DND-41 (cell line): ENCODE results near the gene MCUR1.
"Not testable (repeated sequence)": the region's sequence is repeated elsewhere in the genome, so short reads cannot be mapped to it uniquely, and the experiment has no call there.

Experiments
- ATAC-seq: fragments of 200-7000 bp; cut with Tn5 transposase; 3 replicates; pipeline ENCODE4 v1.9.1; 2021; ENCODE audit warnings: low read depth; ENCODE audit not compliant: insufficient read depth
- DNase-seq: peaks from one replicate; pipeline ENCODE4 v3.0.0-alpha.2; 2020
- H2AFZ ChIP-seq: 2 replicates; pipeline ENCODE4 v1.6.0; 2012; ENCODE audit warnings: low read depth, low read length
- H3K27ac ChIP-seq: 2 replicates; pipeline ENCODE4 v1.5.1; 2012; ENCODE audit warnings: low read length, inconsistent platforms
- H3K27me3 ChIP-seq: fragments of 200-600 bp; sonication (generic); 2 replicates; pipeline ENCODE4 v1.6.0; 2012; ENCODE audit warnings: low read length, mild to moderate bottlenecking, inconsistent platforms; ENCODE audit not compliant: insufficient read depth, poor library complexity
- H3K36me3 ChIP-seq: 2 replicates; pipeline ENCODE4 v1.5.1; 2012; ENCODE audit warnings: low read length, inconsistent platforms; ENCODE audit not compliant: insufficient read depth
- H3K4me1 ChIP-seq: 2 replicates; pipeline ENCODE4 v1.5.1; 2012; ENCODE audit warnings: mild to moderate bottlenecking, low read length; ENCODE audit not compliant: insufficient read depth
- H3K4me2 ChIP-seq: 2 replicates; pipeline ENCODE4 v1.6.0; 2012; ENCODE audit warnings: mild to moderate bottlenecking, moderate library complexity, low read length, inconsistent platforms; ENCODE audit not compliant: insufficient read depth
- H3K4me3 ChIP-seq, 2 experiments: fragments of 200-600 bp in 1 of 2; shearing (Covaris generic) in 1 of 2; 2 replicates each; pipeline ENCODE4 v1.5.1; 2012 to 2016; ENCODE audit warnings: inconsistent platforms in 2 of 2, low read length in 2 of 2, mild to moderate bottlenecking in 2 of 2, low read depth in 1 of 2, moderate library complexity in 1 of 2
- H3K79me2 ChIP-seq: 2 replicates; pipeline ENCODE4 v1.6.0; 2012; ENCODE audit warnings: low read length, inconsistent platforms; ENCODE audit not compliant: insufficient read depth
- H3K9ac ChIP-seq: 2 replicates; pipeline ENCODE4 v1.6.0; 2012; ENCODE audit warnings: low read depth, mild to moderate bottlenecking, inconsistent platforms, low read length, moderate library complexity
- H3K9me3 ChIP-seq: 2 replicates; pipeline ENCODE4 v1.5.1; 2012; ENCODE audit warnings: low read length, moderate library complexity, mild to moderate bottlenecking, inconsistent platforms; ENCODE audit not compliant: insufficient read depth, severe bottlenecking
- H4K20me1 ChIP-seq: 2 replicates; pipeline ENCODE4 v1.6.0; 2012; ENCODE audit warnings: low read length; ENCODE audit not compliant: insufficient read depth
- CTCF ChIP-seq: IDR thresholded peaks from 2 replicates; pipeline ENCODE4 v1.5.1; 2012; ENCODE audit warnings: borderline replicate concordance, low read length, moderate library complexity, mild to moderate bottlenecking; ENCODE audit not compliant: poor library complexity, severe bottlenecking; ENCODE audit errors: extremely low read depth
- EZH2 ChIP-seq: IDR thresholded peaks from 3 replicates; pipeline ENCODE4 v1.6.1; 2012; ENCODE audit warnings: borderline replicate concordance, low read depth, mild to moderate bottlenecking, moderate library complexity, low read length, inconsistent platforms; ENCODE audit not compliant: severe bottlenecking

Gene MCUR1

DNA sequence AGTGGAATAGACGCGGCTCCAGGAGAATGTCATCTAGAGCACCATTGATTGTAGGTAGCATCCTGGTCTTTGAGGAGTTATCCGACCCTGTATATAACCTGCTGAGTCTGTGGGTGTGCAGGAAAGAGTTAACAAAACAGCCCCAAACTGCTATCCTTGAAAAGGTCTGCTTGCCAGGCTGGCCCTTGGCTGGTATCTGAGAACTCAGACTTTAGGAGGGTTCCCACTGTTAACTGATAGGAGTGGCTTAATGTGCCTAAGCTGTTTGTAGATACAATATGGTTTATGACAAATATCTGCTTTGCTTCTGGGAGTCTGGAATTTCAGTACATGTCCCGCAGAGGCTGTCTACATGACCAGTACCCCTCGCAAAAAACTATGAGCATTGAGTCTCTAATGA, 27.6 kb upstream of the MCUR1 start:
- ATAC-seq, result no peak
- no peak overlapping the region for H3K9ac ChIP-seq
- no peak overlapping the region for H3K27ac ChIP-seq
- no peak for TF ChIP-seq CTCF
- no peaks in the 10 kb centered on the region for H3K36me3 ChIP-seq
- H3K9me3 ChIP-seq, result no peaks in the 10 kb centered on the region
- H3K4me1 ChIP-seq, result no peaks in the 10 kb centered on the region
- H3K79me2 ChIP-seq, result no peaks in the 10 kb centered on the region
- H3K4me3 ChIP-seq, result no peak overlapping the region
- DNase-seq, result no peak
- no peak overlapping the region for H2AFZ ChIP-seq
- H4K20me1 ChIP-seq, result no peaks in the 10 kb centered on the region
- no peaks in the 10 kb centered on the region for H3K27me3 ChIP-seq
- no peak overlapping the region for H3K4me2 ChIP-seq

- no peaks in the 10 kb centered on the region for H3K79me2 ChIP-seq
- H3K27me3 ChIP-seq, result peaks cover 3% of the 10 kb centered on the region
- H2AFZ ChIP-seq, result no peak overlapping the region
- no peak for DNase-seq
- H3K36me3 ChIP-seq, result no peaks in the 10 kb centered on the region
- H3K9me3 ChIP-seq, result no peaks in the 10 kb centered on the region
- no peak overlapping the region for H3K27ac ChIP-seq
- H3K4me1 ChIP-seq, result no peaks in the 10 kb centered on the region
- H3K9ac ChIP-seq, result no peak overlapping the region
- TF ChIP-seq EZH2 (no peak), CTCF (no peak)
- no peak for ATAC-seq
- no peaks in the 10 kb centered on the region for H4K20me1 ChIP-seq
- no peak overlapping the region for H3K4me2 ChIP-seq
- no peak overlapping the region for H3K4me3 ChIP-seq
Measured at GRCh38 chr6:13838616-13839015, 24.3 kb upstream of the MCUR1 start.

- Histone ChIP-seq H3K4me2 (no peak overlapping the region), H3K27ac (no peak overlapping the region), H4K20me1 (no peaks in the 10 kb centered on the region), H2AFZ (no peak overlapping the region), H3K79me2 (no peaks in the 10 kb centered on the region), H3K4me1 (no peaks in the 10 kb centered on the region), H3K4me3 (no peak overlapping the region), H3K27me3 (peaks cover 3% of the 10 kb centered on the region), H3K9me3 (no peaks in the 10 kb centered on the region), H3K9ac (no peak overlapping the region), H3K36me3 (no peaks in the 10 kb centered on the region)
- ATAC-seq (no peak), DNase-seq (no peak)
- TF ChIP-seq EZH2, result no peak
- TF ChIP-seq CTCF, result no peak
Measured at GRCh38 chr6:13836170-13836569, 21.8 kb upstream of the MCUR1 start.

GRCh38 chr6:13834790-13835189, 20.4 kb upstream of the MCUR1 start:
- Histone ChIP-seq H3K9ac (no peak overlapping the region), H4K20me1 (no peaks in the 10 kb centered on the region), H3K36me3 (no peaks in the 10 kb centered on the region), H3K27ac (no peak overlapping the region), H3K4me1 (no peaks in the 10 kb centered on the region), H2AFZ (no peak overlapping the region), H3K9me3 (no peaks in the 10 kb centered on the region), H3K27me3 (peaks cover 3% of the 10 kb centered on the region), H3K4me2 (no peak overlapping the region), H3K79me2 (no peaks in the 10 kb centered on the region), H3K4me3 (no peak overlapping the region)
- no peak for DNase-seq
- no peak for ATAC-seq
- TF ChIP-seq CTCF, result no peak
- no peak for TF ChIP-seq EZH2

GRCh38 chr6:13834018-13834417, 19.7 kb upstream of the MCUR1 start:
- DNase-seq, H3K27me3 ChIP-seq, H3K36me3 ChIP-seq, H3K4me2 ChIP-seq, H3K4me1 ChIP-seq, H3K9ac ChIP-seq, H3K9me3 ChIP-seq, H2AFZ ChIP-seq, H3K27ac ChIP-seq, H4K20me1 ChIP-seq, ATAC-seq, H3K4me3 ChIP-seq, H3K79me2 ChIP-seq: not testable (repeated sequence)
